ENCODE results near the gene TRIM28.

The TRIM28 gene

DNA sequence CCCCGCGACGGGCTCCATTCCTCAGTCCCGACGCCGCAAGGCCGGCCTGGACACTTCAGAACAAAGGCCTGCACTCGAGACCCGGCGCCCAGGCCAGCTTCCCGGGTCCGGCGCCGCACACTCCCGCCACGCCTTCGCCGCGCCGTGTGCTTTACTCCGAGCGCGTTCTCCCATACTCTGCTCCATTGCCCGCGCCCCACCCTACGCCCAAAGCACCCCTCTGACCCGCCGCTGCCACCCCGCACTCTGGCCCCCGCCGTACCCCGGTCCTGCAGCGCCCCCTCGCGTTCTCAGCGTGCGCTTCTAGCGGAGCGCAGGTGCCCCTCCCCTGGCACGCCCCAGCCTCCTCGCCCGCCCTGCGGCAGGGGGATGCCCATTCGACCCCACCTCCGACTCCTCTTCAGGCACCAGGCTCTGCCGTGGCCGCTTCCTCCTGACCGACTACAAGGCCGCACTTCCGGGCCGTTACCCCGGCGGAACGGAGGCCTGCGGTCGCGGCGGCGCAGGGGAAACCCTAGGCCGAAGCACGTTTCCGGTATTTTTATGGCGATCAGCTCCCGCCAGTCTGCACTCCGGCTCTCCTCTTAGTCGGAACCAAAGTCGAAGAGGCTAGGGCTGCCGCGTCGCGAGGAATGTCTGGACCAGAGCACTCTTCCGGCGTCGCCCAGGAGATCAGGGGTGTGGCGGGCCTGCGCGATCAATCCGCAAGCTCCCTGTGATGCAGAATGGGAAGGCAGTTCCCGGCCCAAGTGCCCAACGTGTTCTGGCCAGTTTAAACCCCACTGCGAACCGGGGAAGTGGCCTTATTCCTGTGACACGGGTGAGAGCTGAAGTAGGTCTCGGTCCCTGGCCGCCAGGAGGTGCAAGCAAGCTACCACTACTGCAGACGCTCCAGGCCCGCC is 24.3 kb upstream of the TRIM28 start, which contains the start of gene ZBTB45:
ZBTB45 (minus strand) TSS at position 456 of the 902 bp plus-strand sequence. CDS start 2,137 bp downstream, outside the sequence.
- peak; percentile 94 to 96 (median 94) for DNase-seq

DNA sequence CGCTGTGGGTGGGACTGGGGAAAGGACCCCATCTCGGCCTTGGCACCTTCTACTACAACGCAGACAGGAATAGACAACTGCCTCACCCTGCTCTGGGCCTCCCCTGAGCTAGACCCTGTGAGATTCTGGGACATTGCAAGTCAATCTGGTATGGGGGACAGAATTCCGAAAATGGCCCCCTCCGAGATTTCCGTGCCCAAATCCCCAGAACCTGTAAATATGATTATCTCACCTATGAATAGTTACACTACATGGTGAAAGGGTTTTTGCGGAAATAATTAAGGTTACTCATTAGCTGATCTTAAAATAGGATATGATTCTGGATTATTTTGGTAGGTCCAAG is 23.6 kb upstream of the TRIM28 start:
- no peak for DNase-seq

DNA sequence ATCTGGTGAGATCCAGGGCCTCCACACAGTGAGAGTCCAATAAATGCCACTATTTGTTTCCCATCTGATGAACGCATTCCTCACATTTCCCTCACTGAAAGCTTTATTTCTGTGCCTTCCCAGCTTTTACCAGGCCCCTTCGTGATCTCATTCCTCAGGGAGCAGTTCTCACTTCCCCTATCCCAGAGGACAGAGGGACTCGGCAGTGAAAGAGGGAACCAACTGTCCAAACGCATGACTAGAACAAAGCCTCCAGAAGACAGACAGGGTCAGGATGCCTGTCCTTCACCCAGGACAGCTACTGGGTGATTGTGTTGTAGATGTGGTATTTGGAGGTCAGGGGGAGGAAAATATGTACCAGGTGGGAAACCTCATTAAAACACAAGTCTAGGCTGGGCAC is 22.2 kb upstream of the TRIM28 start:
- DNase-seq: peak; percentile 45 to 58 (median 49)

DNA sequence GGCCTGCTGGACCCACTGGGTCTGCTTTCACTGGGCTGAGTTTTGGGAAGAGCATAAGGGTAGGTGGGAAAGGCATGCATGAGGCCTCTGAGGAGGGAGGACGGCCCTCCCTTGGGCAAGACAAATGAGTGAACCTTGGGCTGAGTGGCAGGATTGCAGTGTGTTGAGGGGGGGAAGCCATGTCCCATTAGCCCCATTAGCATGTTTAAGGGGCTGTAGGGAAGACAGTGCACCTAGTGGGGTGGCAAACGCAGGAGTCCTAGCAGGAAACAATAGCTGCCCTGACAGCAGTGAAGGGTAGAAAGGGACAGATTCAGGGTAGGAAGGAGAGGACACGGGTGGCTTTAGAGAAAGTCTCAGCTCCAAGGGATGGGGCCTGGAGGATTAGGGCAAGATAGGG is 21.2 kb upstream of the TRIM28 start:
- DNase-seq: no peak

DNA sequence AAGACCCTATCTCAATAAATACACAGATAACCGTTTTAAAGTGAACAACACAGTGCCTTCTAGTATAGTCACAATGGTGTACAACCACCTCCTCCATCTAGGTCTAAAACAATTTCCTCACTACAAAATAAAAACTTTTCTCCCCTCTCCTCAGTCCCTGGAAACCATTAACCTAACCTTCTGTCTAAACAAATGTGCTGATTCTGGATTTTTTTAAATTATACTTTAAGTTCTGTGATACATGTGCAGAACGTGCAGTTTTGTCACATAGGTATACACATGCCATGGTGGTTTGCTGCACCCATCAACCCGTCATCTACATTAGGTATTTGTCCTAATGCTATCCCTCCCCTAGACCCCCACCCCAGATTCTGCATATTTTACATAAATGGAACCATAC is 14.5 kb upstream of the TRIM28 start:
- no peak for DNase-seq

DNA sequence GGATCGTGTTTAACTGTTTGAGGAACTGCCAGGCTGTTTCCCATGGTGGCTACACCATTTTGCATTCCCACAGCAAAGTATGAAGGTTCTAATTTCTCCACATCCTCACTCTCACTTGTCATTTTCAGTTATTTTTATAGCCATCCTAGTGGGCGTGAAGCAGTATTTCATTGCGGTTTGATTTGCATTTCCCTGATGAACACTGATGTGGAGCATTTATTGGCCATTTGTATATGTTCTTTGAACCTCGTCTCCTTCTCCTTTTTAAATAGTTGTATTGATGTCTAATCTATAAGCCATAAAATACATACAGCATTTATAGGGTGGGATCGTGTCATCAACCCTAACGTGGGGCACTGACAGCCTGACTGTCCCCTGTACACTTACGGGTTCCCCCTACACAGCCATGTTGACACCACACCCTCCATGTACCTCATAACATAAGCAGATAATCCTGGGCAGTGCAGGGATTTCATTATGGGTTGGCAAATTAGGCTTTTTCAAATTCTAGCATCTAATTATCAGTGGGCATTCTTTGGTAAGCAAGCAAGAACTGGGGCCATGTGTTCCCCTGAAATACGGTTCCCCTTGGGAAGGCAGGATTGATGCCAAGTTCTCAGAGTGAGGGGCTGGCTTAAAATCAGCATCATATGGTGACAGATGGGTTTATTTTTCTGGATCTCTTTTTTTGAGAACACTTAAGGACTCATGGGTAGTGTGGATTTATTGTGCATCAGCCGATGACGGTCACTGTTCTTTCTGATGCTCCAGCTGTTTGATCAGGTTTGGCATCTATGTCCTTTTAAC is 12.6 kb upstream of the TRIM28 start:
- DNase-seq: no peak

DNA sequence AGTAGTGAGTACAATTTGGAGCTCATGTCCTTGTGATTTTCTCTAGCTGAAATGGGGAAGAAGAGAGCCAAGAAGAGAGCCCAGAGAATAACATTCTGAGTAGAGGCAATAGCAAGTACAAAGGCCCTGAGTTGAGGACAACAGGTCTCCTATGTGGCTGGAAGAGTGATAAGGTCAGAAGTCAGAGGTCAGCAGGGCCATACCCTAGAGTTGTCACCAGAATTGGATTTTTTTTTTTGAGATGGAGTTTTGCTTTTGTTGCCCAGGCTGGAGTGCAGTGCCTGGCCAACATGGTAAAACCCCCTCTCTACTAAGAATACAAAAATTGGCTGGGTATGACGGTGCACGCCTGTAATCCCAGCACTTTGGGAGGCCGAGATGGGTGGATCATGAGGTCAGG is 8.0 kb upstream of the TRIM28 start:
- DNase-seq: no peak

DNA sequence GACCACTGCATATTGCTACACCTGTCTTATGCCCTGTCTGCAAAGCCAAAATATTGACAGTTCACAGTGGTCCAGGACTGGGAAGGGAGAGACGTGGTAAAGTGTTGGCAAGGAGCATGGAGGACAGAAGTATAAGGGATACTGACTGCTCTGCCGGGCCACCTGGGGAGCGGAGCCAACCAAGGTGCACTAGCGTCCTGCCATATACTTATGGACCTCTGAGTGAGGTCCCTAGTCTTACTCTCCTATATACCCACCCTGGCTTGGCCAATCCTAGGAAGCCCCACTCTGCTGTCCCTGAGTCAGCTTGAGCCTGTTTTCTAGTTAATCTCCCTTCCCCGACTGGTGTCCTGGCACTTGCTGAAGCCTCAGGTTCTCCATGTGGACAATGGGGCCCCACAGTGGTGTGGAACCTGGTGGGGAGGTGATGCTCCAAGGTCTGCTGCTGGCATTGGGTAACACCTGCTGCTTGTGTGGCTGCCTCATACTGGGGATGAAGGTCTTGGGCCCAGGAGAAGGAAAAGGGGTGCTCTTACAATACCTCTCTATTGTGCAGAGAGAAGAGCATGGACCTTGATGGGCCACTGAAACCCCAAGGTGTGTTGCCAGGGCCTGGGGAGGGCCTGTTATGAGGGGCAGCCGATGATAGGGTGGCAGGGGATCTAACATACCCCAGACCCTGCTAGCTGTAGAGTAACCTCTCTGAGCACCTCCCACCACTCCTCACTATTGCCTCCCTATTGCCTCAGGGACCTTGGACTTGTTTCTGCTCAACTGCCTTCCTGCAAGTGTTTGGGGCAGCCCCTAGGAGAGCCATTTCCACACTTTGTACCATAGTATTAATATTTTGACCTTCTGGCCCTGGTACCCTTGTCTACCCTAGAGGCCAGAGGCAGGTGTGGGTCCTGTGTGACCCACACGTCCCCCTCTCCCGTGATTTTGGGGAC is 6.7 kb upstream of the TRIM28 start:
- DNase-seq: no peak

DNA sequence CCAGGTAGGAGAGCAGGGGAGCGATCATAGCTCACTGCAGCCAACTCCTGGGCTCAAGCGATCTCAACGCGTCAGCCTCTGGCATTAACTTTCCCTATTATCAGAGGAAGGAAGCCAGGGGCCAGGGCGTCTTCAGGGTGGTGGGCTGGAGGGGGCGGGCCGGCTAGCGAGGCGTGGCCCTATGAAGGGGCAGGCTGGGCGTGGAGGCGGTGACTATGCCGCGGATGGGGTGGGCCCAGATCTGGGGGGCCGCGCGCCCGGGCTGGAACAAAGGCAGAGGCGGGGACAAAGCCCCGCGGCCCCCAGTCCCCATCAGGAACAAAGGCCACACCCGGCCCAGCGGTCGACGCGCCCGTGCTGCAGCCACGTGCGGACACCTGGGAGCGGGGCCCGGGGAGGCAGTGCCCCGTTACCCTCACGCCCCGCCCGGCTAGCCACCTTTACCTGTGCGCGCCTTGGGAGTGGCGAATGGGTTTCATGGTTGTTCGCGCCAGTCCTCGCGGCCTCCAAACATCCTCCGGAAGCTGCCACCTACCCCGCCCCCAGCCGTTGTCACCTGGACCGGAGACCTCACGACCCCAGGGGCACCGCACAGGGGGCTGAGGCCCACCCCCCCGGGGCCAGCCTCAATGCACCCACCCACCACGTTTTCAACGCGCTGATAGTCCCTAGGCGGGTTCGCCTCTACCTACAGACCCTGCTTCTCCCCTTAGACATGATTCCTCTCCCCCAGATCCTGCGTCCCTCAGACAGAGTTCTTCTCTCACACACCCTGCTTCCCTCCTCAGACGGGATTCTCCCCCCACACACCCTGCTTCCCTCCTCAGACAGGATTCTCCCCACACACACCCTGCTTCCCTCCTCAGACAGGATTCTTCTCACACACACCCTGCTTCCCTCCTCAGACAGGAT is 5.4 kb upstream of the TRIM28 start:
- DNase-seq: peak in 1 of 3 donors; percentile 32

DNA sequence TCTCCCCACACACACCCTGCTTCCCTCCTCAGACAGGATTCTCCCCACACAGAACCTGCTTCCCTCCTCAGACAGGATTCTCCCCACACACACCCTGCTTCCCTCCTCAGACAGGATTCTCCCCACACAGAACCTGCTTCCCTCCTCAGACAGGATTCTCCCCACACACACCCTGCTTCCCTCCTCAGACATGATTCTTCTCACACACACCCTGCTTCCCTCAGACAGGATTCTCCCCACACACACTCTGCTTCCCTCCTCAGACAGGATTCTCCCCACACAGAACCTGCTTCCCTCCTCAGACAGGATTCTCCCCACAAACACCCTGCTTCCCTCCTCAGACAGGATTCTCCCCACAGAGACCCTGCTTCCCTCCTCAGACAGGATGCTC is 4.7 kb upstream of the TRIM28 start:
- peak in 1 of 3 donors; percentile 23 for DNase-seq

DNA sequence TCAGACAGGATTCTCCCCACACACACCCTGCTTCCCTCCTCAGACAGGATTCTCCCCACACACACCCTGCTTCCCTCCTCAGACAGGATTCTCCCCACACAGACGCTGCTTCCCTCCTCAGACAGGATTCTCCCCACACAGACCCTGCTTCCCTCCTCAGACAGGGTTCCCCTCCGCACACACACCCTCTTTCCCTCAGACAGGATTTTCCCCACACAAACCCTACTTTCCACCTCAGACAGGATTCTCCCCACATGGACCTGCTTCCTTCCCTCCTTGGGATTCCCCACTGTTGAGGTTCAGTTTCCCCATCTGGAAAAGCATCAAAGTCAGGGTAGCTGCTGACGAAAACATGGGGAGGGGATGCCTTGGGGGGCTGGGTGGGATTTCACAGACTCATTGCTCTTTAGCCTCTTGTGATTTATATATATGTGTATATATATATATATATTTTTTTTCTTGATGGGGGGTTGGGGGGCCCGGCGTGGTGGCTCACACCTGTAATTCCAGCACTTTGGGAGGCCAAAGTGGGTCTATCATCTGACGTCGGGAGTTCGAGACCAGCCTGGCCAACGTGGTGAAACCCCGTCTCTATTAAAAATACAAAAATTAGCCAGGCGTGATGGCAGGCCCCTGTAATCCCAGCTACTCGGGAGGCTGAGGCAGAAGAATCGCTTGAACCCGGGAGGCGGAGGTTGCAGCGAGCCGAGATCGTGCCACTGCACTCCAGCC is 1.1 kb upstream of the TRIM28 start:
- DNase-seq: peak; percentile 61 to 78 (median 72)

DNA sequence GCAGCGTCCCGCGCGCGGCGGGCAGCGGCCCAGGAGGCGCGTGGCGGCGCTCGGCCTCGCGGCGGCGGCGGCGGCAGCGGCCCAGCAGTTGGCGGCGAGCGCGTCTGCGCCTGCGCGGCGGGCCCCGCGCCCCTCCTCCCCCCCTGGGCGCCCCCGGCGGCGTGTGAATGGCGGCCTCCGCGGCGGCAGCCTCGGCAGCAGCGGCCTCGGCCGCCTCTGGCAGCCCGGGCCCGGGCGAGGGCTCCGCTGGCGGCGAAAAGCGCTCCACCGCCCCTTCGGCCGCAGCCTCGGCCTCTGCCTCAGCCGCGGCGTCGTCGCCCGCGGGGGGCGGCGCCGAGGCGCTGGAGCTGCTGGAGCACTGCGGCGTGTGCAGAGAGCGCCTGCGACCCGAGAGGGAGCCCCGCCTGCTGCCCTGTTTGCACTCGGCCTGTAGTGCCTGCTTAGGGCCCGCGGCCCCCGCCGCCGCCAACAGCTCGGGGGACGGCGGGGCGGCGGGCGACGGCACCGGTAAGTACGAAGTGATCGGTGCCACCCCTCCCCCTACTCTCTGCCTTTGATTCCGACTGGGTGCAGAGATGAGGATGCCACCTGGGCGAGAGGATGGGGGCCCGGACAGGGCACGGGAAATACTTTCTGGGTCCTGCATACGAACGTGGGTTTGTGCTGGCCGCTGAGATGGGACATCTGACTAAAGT is 874 bp downstream of the TRIM28 start:
- peak; percentile 76 to 94 (median 85) for DNase-seq

DNA sequence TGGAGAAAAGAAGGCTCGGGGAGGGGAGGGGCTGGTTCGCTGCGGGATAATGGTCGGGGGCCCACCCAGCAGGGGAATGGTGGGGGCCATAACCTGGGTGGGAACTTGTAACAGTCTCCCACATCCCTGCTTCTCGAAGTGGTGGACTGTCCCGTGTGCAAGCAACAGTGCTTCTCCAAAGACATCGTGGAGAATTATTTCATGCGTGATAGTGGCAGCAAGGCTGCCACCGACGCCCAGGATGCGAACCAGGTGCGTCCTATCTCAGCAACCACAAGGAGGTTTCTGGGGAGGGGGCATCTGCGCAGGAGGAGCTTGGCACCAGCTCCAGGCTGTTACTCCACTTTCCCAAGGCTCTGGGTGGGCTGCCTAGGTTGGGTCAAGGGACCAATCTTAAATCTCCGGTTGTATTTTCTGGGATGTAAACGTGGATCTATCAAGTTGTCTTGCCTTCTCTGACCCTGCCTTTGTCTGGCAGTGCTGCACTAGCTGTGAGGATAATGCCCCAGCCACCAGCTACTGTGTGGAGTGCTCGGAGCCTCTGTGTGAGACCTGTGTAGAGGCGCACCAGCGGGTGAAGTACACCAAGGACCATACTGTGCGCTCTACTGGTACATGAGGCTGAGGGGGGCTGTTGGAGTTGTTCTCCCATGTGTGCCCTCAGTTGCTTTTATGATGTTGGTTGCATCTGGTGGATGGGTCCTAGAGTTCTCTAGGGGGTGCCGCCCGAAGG is 1.6 kb downstream of the TRIM28 start:
- peak in 1 of 3 donors; percentile 17 for DNase-seq

DNA sequence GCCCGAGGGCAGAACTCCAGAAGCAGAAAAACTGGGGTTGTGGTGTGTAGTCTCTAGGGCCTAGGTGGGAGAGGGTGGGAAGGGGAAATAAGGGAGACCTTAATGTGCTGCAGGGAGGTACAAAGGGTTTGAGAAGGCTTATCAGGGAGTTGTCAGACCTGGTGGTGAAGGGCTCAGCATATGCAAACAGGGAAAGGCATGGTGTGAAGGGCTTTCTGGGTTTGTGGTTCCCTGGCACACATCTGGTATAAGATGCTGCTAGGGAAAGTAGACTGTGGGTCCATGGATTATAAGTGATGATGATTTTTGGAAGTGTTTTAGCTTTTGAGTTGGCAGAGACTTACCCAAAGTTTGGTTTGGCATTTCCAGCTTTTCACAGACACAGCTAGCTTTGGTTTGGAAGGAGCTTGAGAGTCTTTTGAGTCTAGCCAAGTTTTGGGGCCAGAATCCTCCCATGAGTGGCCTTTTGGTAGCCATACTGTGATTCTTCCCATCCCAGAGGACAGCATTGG is 2.2 kb downstream of the TRIM28 start:
- DNase-seq: peak in 1 of 3 donors; percentile 17

DNA sequence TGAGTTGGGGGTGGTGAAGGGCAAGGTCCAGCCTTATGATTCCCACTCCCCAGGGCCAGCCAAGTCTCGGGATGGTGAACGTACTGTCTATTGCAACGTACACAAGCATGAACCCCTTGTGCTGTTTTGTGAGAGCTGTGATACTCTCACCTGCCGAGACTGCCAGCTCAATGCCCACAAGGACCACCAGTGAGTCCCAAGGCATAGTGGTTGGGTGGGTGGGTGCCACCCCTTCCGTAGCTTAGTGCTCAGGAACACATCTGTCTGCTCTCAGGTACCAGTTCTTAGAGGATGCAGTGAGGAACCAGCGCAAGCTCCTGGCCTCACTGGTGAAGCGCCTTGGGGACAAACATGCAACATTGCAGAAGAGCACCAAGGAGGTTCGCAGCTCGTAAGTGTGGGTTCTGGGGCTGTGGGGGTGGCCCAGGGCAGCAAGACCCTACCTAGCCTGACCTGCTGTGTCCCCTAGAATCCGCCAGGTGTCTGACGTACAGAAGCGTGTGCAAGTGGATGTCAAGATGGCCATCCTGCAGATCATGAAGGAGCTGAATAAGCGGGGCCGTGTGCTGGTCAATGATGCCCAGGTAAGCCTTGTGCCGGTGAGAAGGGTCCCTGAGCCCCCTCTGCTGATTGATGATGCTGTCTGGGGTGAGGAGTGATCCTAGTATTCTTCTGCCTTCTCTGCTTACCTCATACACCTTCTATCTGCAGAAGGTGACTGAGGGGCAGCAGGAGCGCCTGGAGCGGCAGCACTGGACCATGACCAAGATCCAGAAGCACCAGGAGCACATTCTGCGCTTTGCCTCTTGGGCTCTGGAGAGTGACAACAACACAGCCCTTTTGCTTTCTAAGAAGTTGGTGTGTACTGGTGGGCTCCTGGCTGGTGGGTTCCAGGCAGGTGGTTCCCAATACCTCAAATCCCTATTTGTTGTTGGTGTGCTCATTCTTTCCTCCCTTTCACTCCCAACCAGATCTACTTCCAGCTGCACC is 3.8 kb downstream of the TRIM28 start:
- peak in 1 of 3 donors; percentile 1 for DNase-seq

DNA sequence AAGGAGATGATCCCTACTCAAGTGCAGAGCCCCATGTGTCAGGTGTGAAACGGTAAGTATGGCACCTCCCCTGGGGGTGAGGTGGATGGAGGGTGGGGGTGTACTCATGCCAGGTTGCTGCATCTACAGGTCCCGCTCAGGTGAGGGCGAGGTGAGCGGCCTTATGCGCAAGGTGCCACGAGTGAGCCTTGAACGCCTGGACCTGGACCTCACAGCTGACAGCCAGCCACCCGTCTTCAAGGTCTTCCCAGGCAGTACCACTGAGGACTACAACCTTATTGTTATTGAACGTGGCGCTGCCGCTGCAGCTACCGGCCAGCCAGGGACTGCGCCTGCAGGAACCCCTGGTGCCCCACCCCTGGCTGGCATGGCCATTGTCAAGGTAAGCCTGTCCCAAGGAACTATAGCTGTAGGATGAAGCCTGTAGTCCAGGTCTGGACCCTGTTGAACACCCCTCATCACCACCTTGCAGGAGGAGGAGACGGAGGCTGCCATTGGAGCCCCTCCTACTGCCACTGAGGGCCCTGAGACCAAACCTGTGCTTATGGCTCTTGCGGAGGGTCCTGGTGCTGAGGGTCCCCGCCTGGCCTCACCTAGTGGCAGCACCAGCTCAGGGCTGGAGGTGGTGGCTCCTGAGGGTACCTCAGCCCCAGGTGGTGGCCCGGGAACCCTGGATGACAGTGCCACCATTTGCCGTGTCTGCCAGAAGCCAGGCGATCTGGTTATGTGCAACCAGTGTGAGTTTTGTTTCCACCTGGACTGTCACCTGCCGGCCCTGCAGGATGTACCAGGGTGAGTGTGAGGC is 5.2 kb downstream of the TRIM28 start:
- no peak for DNase-seq
